ENCODE measurements around the gene EGF.

The EGF gene

GRCh38 chr4:110009550-110009949 is 96.9 kb downstream of the EGF start:
- DNase-seq (ENCODE audit: low read depth, low spot score), result no peak
- Histone ChIP-seq H3K9ac (ENCODE audit: insufficient read length) (no peak overlapping the region), H3K36me3 (ENCODE audit: insufficient read depth, low read length) (peaks cover 19% of the 10 kb centered on the region), H3K9me3 (ENCODE audit: low read depth, low read length) (no peaks in the 10 kb centered on the region), H3K27ac (peak overlapping the region; percentile 25; the same call in 1 of the 2 replicates), H3K4me3 (no peak overlapping the region)
- no peak for TF ChIP-seq FOXP2 (optimal IDR thresholded peaks at IDR 0.05; ENCODE audit: control extremely low read depth, extremely low read length, insufficient read depth)
- no peak for TF ChIP-seq POLR2AphosphoS5 (IDR thresholded peaks at IDR 0.05; ENCODE audit: borderline replicate concordance, low read depth, low read length)
- TF ChIP-seq EZH2 (IDR thresholded peaks at IDR 0.05), result no peak

GRCh38 chr4:110010797-110011196 is 98.1 kb downstream of the EGF start:
- TF ChIP-seq EZH2 (IDR thresholded peaks at IDR 0.05) (no peak), FOXP2 (optimal IDR thresholded peaks at IDR 0.05; ENCODE audit: control extremely low read depth, extremely low read length, insufficient read depth) (no peak), POLR2AphosphoS5 (IDR thresholded peaks at IDR 0.05; ENCODE audit: borderline replicate concordance, low read depth, low read length) (no peak)

GRCh38 chr4:110012917-110013316 is 100.2 kb downstream of the EGF start:
- DNase-seq (ENCODE audit: low read depth, low spot score), result no peak
- no peaks in the 10 kb centered on the region; the same call in 1 of the 2 replicates for H3K9me3 ChIP-seq (ENCODE audit: low read depth, low read length)
- H3K36me3 ChIP-seq (ENCODE audit: insufficient read depth, low read length), result peaks cover 18% of the 10 kb centered on the region
- H3K4me3 ChIP-seq, result no peak overlapping the region
- H3K9ac ChIP-seq (ENCODE audit: insufficient read length), result no peak overlapping the region
- H3K27ac ChIP-seq, result peak overlapping the region; percentile 40; the same call in 1 of the 2 replicates
- TF ChIP-seq POLR2AphosphoS5 (IDR thresholded peaks at IDR 0.05; ENCODE audit: borderline replicate concordance, low read depth, low read length), result no peak
- TF ChIP-seq FOXP2 (optimal IDR thresholded peaks at IDR 0.05; ENCODE audit: control extremely low read depth, extremely low read length, insufficient read depth), result no peak
- TF ChIP-seq EZH2 (IDR thresholded peaks at IDR 0.05), result no peak

More at GRCh38 chr4:110010797-110011196, 98.1 kb downstream of the EGF start:
- H3K4me3 ChIP-seq, result no peak overlapping the region
- H3K9ac ChIP-seq (ENCODE audit: insufficient read length), result no peak overlapping the region
- DNase-seq (ENCODE audit: low read depth, low spot score), result no peak
- no peak overlapping the region for H3K27ac ChIP-seq
- H3K36me3 ChIP-seq (ENCODE audit: insufficient read depth, low read length), result peaks cover 19% of the 10 kb centered on the region
- no peaks in the 10 kb centered on the region for H3K9me3 ChIP-seq (ENCODE audit: low read depth, low read length)

- Histone ChIP-seq H3K36me3 (ENCODE audit: insufficient read depth, low read length) (peaks cover 14% of the 10 kb centered on the region), H3K27ac (peak overlapping the region; percentile 40; the same call in 1 of the 2 replicates), H3K4me3 (no peak overlapping the region), H3K9ac (ENCODE audit: insufficient read length) (no peak overlapping the region), H3K9me3 (ENCODE audit: low read depth, low read length) (no peaks in the 10 kb centered on the region; the same call in 1 of the 2 replicates)
- DNase-seq (ENCODE audit: low read depth, low spot score), result no peak
- TF ChIP-seq POLR2AphosphoS5 (IDR thresholded peaks at IDR 0.05; ENCODE audit: borderline replicate concordance, low read depth, low read length) (no peak), EZH2 (IDR thresholded peaks at IDR 0.05) (no peak), FOXP2 (optimal IDR thresholded peaks at IDR 0.05; ENCODE audit: control extremely low read depth, extremely low read length, insufficient read depth) (no peak)
Observed at GRCh38 chr4:110014233-110014632, 101.5 kb downstream of the EGF start.

- Histone ChIP-seq H3K9ac (ENCODE audit: insufficient read length) (no peak overlapping the region), H3K36me3 (ENCODE audit: insufficient read depth, low read length) (0 out of 2 replicates have a peak, but pooled peaks cover 3% of the 10 kb centered on the region)
- TF ChIP-seq EZH2 (IDR thresholded peaks at IDR 0.05) (no peak), FOXP2 (optimal IDR thresholded peaks at IDR 0.05; ENCODE audit: control extremely low read depth, extremely low read length, insufficient read depth) (no peak), POLR2AphosphoS5 (IDR thresholded peaks at IDR 0.05; ENCODE audit: borderline replicate concordance, low read depth, low read length) (no peak)
Observed at GRCh38 chr4:110019153-110019552, 106.5 kb downstream of the EGF start.

GRCh38 chr4:110020139-110020538 is 107.5 kb downstream of the EGF start:
- DNase-seq (ENCODE audit: low read depth, low spot score), result no peak
- H3K4me3 ChIP-seq, result peak overlapping the region; percentile 75
- peak overlapping the region; percentile 58 for H3K9ac ChIP-seq (ENCODE audit: insufficient read length)
- H3K9me3 ChIP-seq (ENCODE audit: low read depth, low read length), result no peaks in the 10 kb centered on the region; the same call in 1 of the 2 replicates
- no peaks in the 10 kb centered on the region for H3K36me3 ChIP-seq (ENCODE audit: insufficient read depth, low read length)
- H3K27ac ChIP-seq, result peak overlapping the region; percentile 94
- TF ChIP-seq POLR2AphosphoS5 (IDR thresholded peaks at IDR 0.05; ENCODE audit: borderline replicate concordance, low read depth, low read length) (no peak), EZH2 (IDR thresholded peaks at IDR 0.05) (no peak), FOXP2 (optimal IDR thresholded peaks at IDR 0.05; ENCODE audit: control extremely low read depth, extremely low read length, insufficient read depth) (no peak)

More at GRCh38 chr4:110019153-110019552, 106.5 kb downstream of the EGF start:
- no peak overlapping the region for H3K4me3 ChIP-seq
- no peaks in the 10 kb centered on the region; the same call in 1 of the 2 replicates for H3K9me3 ChIP-seq (ENCODE audit: low read depth, low read length)
- no peak for DNase-seq (ENCODE audit: low read depth, low spot score)
- peak overlapping the region; percentile 94 for H3K27ac ChIP-seq

- TF ChIP-seq FOXP2 (optimal IDR thresholded peaks at IDR 0.05; ENCODE audit: control extremely low read depth, extremely low read length, insufficient read depth) (no peak), POLR2AphosphoS5 (IDR thresholded peaks at IDR 0.05; ENCODE audit: borderline replicate concordance, low read depth, low read length) (no peak; the same call in 1 of the 2 replicates), EZH2 (IDR thresholded peaks at IDR 0.05) (no peak)
- Histone ChIP-seq H3K27ac (peak overlapping the region; percentile 94), H3K36me3 (ENCODE audit: insufficient read depth, low read length) (no peaks in the 10 kb centered on the region), H3K9ac (ENCODE audit: insufficient read length) (peak overlapping the region; percentile 58), H3K9me3 (ENCODE audit: low read depth, low read length) (no peaks in the 10 kb centered on the region; the same call in 1 of the 2 replicates), H3K4me3 (peak overlapping the region; percentile 75)
- DNase-seq (ENCODE audit: low read depth, low spot score), result peak; percentile 91
Observed at GRCh38 chr4:110020646-110021443, 108.2 kb downstream of the EGF start.

- no peak for DNase-seq (ENCODE audit: low read depth, low spot score)
- Histone ChIP-seq H3K27ac (no peak overlapping the region), H3K9me3 (ENCODE audit: low read depth, low read length) (no peaks in the 10 kb centered on the region), H3K9ac (ENCODE audit: insufficient read length) (no peak overlapping the region), H3K4me3 (no peak overlapping the region), H3K36me3 (ENCODE audit: insufficient read depth, low read length) (no peaks in the 10 kb centered on the region)
- no peak for TF ChIP-seq POLR2AphosphoS5 (IDR thresholded peaks at IDR 0.05; ENCODE audit: borderline replicate concordance, low read depth, low read length)
- TF ChIP-seq FOXP2 (optimal IDR thresholded peaks at IDR 0.05; ENCODE audit: control extremely low read depth, extremely low read length, insufficient read depth), result no peak
- no peak for TF ChIP-seq EZH2 (IDR thresholded peaks at IDR 0.05)
Observed at GRCh38 chr4:110022457-110022856, 109.8 kb downstream of the EGF start.

Measured in SK-N-MC (cell line).